GM23248 (cell line): ENCODE results near the gene ARTN.

ENCODE experiments used
- EZH2 ChIP-seq: fragments of 200-600 bp; sonication (generic); IDR thresholded peaks from 2 replicates; pipeline ENCODE4 v1.6.1; 2018; ENCODE audit warnings: antibody characterized with exemption, mild to moderate bottlenecking; ENCODE audit not compliant: insufficient read depth, poor library complexity, severe bottlenecking
- EZH2phosphoT487 ChIP-seq: fragments of 200-600 bp; sonication (generic); IDR thresholded peaks from 2 replicates; pipeline ENCODE4 v1.6.1; 2018; ENCODE audit warnings: antibody characterized with exemption, moderate library complexity, mild to moderate bottlenecking, low read depth; ENCODE audit not compliant: insufficient read depth

- no peak for TF ChIP-seq EZH2phosphoT487
- TF ChIP-seq EZH2, result no peak
Measured at GRCh38 chr1:43969416-43969745, 35.8 kb downstream of the ARTN start.
